ENCODE data around the gene TCF7L2. TPM values are rescaled to one million over a fixed set of nuclear protein-coding genes. Genes with fewer than 3 reads are reported as not detected.

The TCF7L2 gene
- total RNA-seq, 4 donors from 2014 or later, result 25.1 to 38.9 (median 26.9) TPM

DNA sequence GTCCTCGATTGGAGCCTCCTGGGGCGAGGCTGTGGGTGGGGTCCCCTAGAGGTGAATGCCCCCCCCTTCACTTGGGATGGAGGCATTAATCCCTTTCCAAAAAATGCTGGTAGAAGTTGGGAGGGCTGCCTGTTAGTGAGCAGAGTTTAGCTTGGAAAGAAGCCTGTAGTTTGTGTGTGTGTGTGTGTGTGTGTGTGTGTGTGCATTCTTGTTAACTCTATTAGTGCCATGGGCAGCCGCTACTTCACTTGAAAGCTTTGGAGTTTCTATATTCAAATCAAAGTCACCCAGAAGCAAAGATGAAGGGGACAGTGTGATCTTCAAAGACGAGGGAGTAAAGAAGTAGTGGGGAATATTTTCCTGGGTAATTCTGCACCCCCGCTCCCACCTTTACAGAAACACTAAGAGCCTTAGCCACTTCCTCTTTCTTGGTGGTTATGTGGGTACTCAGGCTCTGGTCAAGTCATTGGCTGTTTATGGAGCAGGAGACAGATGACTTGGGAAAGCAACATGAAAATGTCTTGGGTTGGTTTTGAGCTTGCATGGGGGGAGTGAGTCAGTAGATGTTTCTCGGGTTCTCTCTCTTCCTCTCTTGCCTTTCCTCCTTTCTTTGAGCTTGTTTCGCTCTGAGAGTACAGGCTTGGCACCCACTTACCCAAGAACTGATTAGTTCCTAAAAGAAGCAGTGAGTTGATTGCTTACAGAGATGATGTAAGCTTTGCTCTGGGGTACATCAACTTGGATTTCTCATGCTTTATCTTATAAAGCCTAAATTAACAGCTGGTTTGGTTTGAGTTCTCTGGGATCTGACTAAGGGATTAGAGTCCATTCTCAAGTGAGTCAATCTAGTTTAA lies 35.9 kb downstream of the TCF7L2 start:
- Histone ChIP-seq H3K4me1 (peaks cover 0 to 60% (median 17%) of the 10 kb centered on the region in 4 donors), H3K36me3 (no peaks in the 10 kb centered on the region), H3K9me3 (no peaks in the 10 kb centered on the region), H3K27ac (no peak overlapping the region), H3K27me3 (no peaks in the 10 kb centered on the region), H3K4me3 (no peak overlapping the region)
- TF ChIP-seq, protein P1, sequence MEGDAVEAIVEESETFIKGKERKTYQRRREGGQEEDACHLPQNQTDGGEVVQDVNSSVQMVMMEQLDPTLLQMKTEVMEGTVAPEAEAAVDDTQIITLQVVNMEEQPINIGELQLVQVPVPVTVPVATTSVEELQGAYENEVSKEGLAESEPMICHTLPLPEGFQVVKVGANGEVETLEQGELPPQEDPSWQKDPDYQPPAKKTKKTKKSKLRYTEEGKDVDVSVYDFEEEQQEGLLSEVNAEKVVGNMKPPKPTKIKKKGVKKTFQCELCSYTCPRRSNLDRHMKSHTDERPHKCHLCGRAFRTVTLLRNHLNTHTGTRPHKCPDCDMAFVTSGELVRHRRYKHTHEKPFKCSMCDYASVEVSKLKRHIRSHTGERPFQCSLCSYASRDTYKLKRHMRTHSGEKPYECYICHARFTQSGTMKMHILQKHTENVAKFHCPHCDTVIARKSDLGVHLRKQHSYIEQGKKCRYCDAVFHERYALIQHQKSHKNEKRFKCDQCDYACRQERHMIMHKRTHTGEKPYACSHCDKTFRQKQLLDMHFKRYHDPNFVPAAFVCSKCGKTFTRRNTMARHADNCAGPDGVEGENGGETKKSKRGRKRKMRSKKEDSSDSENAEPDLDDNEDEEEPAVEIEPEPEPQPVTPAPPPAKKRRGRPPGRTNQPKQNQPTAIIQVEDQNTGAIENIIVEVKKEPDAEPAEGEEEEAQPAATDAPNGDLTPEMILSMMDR (IDR thresholded peaks at IDR 0.05), result no peak
- no peak for TF ChIP-seq POLR2A (IDR thresholded peaks at IDR 0.05)
- no peak for TF ChIP-seq EP300 (IDR thresholded peaks at IDR 0.05)
- no peak for DNase-seq (ENCODE audit: low spot score in 2 of 2)
- 53 to 65% methylated on average over 7 of the region's 7 CpGs for WGBS, 2 donors

DNA sequence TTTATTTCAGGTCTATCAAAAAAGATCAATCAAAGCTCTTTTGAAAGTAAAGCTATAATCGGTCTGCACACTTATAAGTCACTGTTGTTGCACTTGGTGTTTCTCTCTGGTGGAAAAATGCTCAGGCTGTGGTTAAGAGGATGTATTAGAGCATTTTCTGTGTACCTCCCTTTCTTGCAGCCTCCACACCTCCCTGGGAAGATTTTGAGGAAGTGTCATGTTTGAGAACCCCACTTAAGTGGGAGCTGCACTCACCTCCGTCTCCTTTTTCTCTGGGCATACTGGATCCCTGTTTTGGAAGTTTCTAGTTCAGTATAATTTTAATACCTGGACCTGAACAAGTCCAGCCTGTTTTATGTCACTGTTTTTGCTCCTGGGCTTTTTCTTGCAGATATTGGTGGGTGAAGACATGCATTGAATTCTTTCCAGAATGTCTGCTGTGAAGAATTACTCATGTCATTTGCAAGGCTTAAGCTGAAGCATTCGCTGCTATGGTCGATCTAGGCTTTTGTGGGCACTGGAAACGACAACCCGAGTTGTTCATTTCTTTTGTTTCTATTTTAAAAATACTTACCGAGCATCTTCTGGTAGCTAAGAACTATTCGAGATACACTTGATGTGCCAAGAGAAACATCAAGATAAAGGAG lies 36.6 kb downstream of the TCF7L2 start:
- Histone ChIP-seq H3K9me3 (no peaks in the 10 kb centered on the region), H3K27me3 (no peaks in the 10 kb centered on the region), H3K4me1 (peaks cover 0 to 67% (median 19%) of the 10 kb centered on the region in 4 donors), H3K36me3 (no peaks in the 10 kb centered on the region), H3K27ac (no peak overlapping the region), H3K4me3 (no peak overlapping the region)
- DNase-seq (ENCODE audit: low spot score in 2 of 2), result no peak
- 61 to 65% methylated on average over 8 of the region's 8 CpGs for WGBS, 2 donors
- TF ChIP-seq, protein P1 (IDR thresholded peaks at IDR 0.05), result no peak
- TF ChIP-seq EP300 (IDR thresholded peaks at IDR 0.05), result no peak
- TF ChIP-seq POLR2A (IDR thresholded peaks at IDR 0.05), result no peak

DNA sequence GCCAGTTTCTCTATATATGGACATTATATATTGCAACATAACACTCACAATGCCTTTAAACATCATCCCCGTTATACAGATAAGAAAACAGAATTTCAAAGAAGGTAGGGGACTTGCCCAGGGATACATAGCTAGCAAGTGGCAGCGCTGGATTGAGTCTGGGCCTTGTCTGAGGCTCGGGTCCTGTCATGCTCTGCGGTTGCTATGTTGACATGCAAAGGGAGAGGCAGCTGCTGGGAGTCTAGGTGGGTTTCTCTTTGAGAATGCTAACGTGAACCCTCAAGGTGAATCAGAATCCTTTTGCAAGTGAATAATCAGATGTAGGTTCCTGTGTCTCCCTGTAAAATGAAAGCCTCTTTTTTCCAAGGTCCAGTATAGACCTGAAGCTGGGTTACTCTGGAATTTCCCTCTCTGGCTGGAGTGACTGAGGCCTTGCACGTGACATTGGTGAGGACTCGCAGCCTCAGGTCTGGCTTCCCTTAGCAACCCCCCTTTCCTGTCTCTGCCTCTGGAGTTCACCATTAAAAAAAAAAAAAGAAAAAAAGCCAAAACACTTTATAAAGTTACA lies 38.9 kb downstream of the TCF7L2 start:
- no peaks in the 10 kb centered on the region for H3K9me3 ChIP-seq
- TF ChIP-seq, protein P1 (IDR thresholded peaks at IDR 0.05), result no peak
- no peak for TF ChIP-seq POLR2A (IDR thresholded peaks at IDR 0.05)
- no peak for TF ChIP-seq EP300 (IDR thresholded peaks at IDR 0.05)
- 88 to 89% methylated on average over 7 of the region's 7 CpGs for WGBS, 2 donors
- no peak overlapping the region for H3K4me3 ChIP-seq
- no peaks in the 10 kb centered on the region for H3K27me3 ChIP-seq
- H3K4me1 ChIP-seq, result peaks cover 0 to 76% (median 20%) of the 10 kb centered on the region in 4 donors
- no peak overlapping the region for H3K27ac ChIP-seq
- DNase-seq (ENCODE audit: low spot score in 2 of 2), result no peak
- no peaks in the 10 kb centered on the region for H3K36me3 ChIP-seq

DNA sequence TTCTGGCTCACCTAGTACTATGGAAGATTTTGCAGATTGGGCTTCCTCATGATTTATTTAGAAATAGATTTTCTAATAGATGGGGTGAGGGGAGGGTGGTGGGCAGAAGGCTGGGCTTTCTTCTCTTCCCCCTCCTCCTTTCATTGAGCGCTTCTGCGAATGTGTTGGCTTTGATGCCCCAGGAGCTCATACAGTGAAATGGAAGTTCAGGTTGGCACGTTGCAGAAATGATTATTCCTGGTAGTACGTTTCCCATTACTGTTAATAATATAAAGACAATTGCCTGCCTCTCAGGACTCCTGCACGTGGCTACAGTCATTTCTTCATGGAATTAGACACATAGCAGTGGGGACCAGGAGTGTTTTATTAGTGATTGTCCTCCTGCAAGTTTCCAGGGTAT lies 39.8 kb downstream of the TCF7L2 start:
- DNase-seq (ENCODE audit: low spot score in 2 of 2), result no peak
- Histone ChIP-seq H3K4me1 (peaks cover 0 to 78% (median 20%) of the 10 kb centered on the region in 4 donors), H3K27ac (peak overlapping the region in 1 of 4 donors; percentile 70), H3K9me3 (no peaks in the 10 kb centered on the region), H3K36me3 (no peaks in the 10 kb centered on the region), H3K27me3 (no peaks in the 10 kb centered on the region), H3K4me3 (no peak overlapping the region)
- no peak for TF ChIP-seq EP300 (IDR thresholded peaks at IDR 0.05)
- TF ChIP-seq POLR2A (IDR thresholded peaks at IDR 0.05), result no peak
- TF ChIP-seq, protein P1 (IDR thresholded peaks at IDR 0.05), result no peak
- whole genome bisulfite sequencing, 2 donors, result 81 to 89% methylated on average over 5 of the region's 5 CpGs

DNA sequence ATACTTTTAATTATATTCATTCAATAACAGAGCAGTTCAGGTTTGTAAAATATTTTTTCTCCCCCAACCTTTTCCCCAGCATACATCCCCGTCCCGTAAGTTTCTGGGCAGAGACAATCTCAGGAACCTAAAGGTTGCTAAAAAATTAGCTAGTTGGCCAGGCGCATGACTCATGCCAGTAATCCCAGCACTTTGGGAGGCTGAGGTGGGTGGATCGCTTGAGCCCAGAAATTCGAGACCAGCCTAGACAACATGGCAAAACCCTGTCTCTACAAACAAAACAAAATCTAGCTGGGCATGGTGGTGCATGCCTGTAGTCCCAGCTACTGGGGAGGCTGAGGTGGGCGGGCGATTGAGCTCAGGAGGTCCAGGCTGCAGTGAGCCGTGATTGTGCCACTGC lies 40.2 kb downstream of the TCF7L2 start:
- Histone ChIP-seq H3K36me3 (no peaks in the 10 kb centered on the region), H3K9me3 (no peaks in the 10 kb centered on the region), H3K4me1 (peaks cover 0 to 78% (median 20%) of the 10 kb centered on the region in 4 donors), H3K4me3 (no peak overlapping the region), H3K27me3 (no peaks in the 10 kb centered on the region), H3K27ac (peak overlapping the region in 2 of 4 donors; percentile 70 to 73)
- WGBS, 2 donors, result 87 to 92% methylated on average over 8 of the region's 8 CpGs
- TF ChIP-seq, protein P1 (IDR thresholded peaks at IDR 0.05), result no peak
- TF ChIP-seq POLR2A (IDR thresholded peaks at IDR 0.05) (no peak), EP300 (IDR thresholded peaks at IDR 0.05) (no peak)
- no peak for DNase-seq (ENCODE audit: low spot score in 2 of 2)

All from tibial nerve (tissue), 4 donors.